Endothelial cell of umbilical vein (primary cell): Measurements from ENCODE around the gene PLA2R1. TPM values are rescaled to one million over a fixed set of nuclear protein-coding genes. Genes with fewer than 3 reads are reported as not detected.

Experiments used
- BruUV-seq: library from RNA; stranded (reverse); fragments of 400-500 nt; replicated peaks from 2 replicates; lab custom pipeline; 2021; lab: Mats Ljungman, UMichigan
- CTCF ChIA-PET: fragments of 300-600, 350-600 bp; sonication (Branson Sonifier 250); formaldehyde crosslinking; loops from one replicate; lab custom pipeline; 2021; ENCODE audit warnings: antibody characterized with exemption, inconsistent platforms; lab: Charles Lee
- POLR2A ChIA-PET: fragments of 300-600, 350-600 bp; sonication (Branson Sonifier 250); formaldehyde crosslinking; loops from one replicate; lab custom pipeline; 2021; ENCODE audit warnings: antibody characterized with exemption, inconsistent platforms; lab: Charles Lee
- DNase-seq: peaks from one replicate; pipeline ENCODE4 v3.0.0-alpha.2; 2011; ENCODE audit warnings: low read depth, low spot score
- FAIRE-seq: peaks from 2 replicates; lab custom pipeline; 2011; peaks lifted over from hg19 to GRCh38; lab: Jason Lieb, UNC
- H2AFZ ChIP-seq: 2 replicates; pipeline ENCODE4 v1.6.0; 2012; ENCODE audit warnings: low read depth, low read length, control low read depth, inconsistent platforms
- H3K27ac ChIP-seq: 2 replicates; pipeline ENCODE4 v1.5.1; 2011; ENCODE audit warnings: low read depth, mild to moderate bottlenecking, control low read depth, low read length, moderate library complexity; ENCODE audit not compliant: insufficient read depth
- H3K27me3 ChIP-seq, 2 experiments: 2 replicates each; pipeline versions ENCODE4 v1.6.0 to v1.6.1; 2011; ENCODE audit warnings: low read length in 2 of 2, mixed read lengths in 1 of 2; ENCODE audit not compliant: control insufficient read depth in 2 of 2, insufficient read depth in 2 of 2
- H3K36me3 ChIP-seq, 2 experiments: 2 replicates in 1 of 2; 3 replicates in 1 of 2; pipeline ENCODE4 v1.5.1; 2011; ENCODE audit warnings: low read length in 2 of 2, mild to moderate bottlenecking in 1 of 2, moderate library complexity in 1 of 2; ENCODE audit not compliant: control insufficient read depth in 2 of 2, insufficient read depth in 2 of 2; ENCODE audit errors: extremely low read depth in 1 of 2
- H3K4me1 ChIP-seq: 3 replicates; pipeline ENCODE4 v1.5.1; 2011; ENCODE audit warnings: mild to moderate bottlenecking, low read length; ENCODE audit not compliant: control insufficient read depth, insufficient read depth; ENCODE audit errors: extremely low read depth
- H3K4me2 ChIP-seq: 2 replicates; pipeline ENCODE4 v1.6.1; 2011; ENCODE audit warnings: low read length, control low read depth, mixed read lengths; ENCODE audit not compliant: insufficient read depth
- H3K4me3 ChIP-seq, 3 experiments: fragments of 200-600 bp in 1 of 3; sonication (generic), shearing (Covaris generic) in 1 of 3; replicated peaks in 1 of 3; 2 replicates each; pipeline ENCODE4 v1.5.1; 2011 to 2016; ENCODE audit warnings: control low read depth in 3 of 3, low read length in 3 of 3, mild to moderate bottlenecking in 2 of 3, inconsistent platforms in 1 of 3, low read depth in 1 of 3, moderate library complexity in 1 of 3; ENCODE audit not compliant: insufficient read depth in 1 of 3
- H3K79me2 ChIP-seq: 2 replicates; pipeline ENCODE4 v1.6.0; 2012; ENCODE audit warnings: low read length, inconsistent platforms; ENCODE audit not compliant: control insufficient read depth, insufficient read depth
- H3K9ac ChIP-seq: replicated peaks from 2 replicates; pipeline ENCODE3; 2011; ENCODE audit warnings: low read length, control low read depth; ENCODE audit not compliant: insufficient read depth; ENCODE audit errors: extremely low read depth
- H3K9me1 ChIP-seq: replicated peaks from 3 replicates; pipeline ENCODE4 v1.6.0; 2011; ENCODE audit warnings: mild to moderate bottlenecking, low read length; ENCODE audit not compliant: control insufficient read depth, insufficient read depth; ENCODE audit errors: extremely low read depth
- H3K9me3 ChIP-seq: replicated peaks from 2 replicates; pipeline ENCODE4 v1.5.1; 2012; ENCODE audit warnings: low read length, inconsistent platforms; ENCODE audit not compliant: control insufficient read depth, insufficient read depth
- H4K20me1 ChIP-seq: replicated peaks from 2 replicates; pipeline ENCODE3; 2011; ENCODE audit warnings: mild to moderate bottlenecking, low read length; ENCODE audit not compliant: control insufficient read depth, insufficient read depth; ENCODE audit errors: extremely low read depth
- CTCF ChIP-seq, 2 donors: IDR thresholded peaks; 1 replicate in 1 of 2; 2 replicates in 1 of 2; pipeline ENCODE4 v1.5.1; 2011; ENCODE audit warnings: low read length in 2 of 2, mild to moderate bottlenecking in 2 of 2, moderate library complexity in 2 of 2, control low read depth in 1 of 2, inconsistent platforms in 1 of 2, low read depth in 1 of 2; ENCODE audit not compliant: insufficient read depth in 1 of 2; ENCODE audit errors: extremely low read depth in 1 of 2
- EZH2 ChIP-seq: IDR thresholded peaks from 2 replicates; pipeline ENCODE4 v1.6.1; 2012; ENCODE audit warnings: borderline replicate concordance, low read depth, mild to moderate bottlenecking, moderate library complexity, low read length, inconsistent platforms; ENCODE audit not compliant: severe bottlenecking
- FOS ChIP-seq: IDR thresholded peaks from 2 replicates; pipeline ENCODE4 v1.6.1; 2011; ENCODE audit warnings: mild to moderate bottlenecking, low read length, moderate library complexity, borderline replicate concordance; ENCODE audit not compliant: insufficient read depth
- GATA2 ChIP-seq: IDR thresholded peaks from 2 replicates; pipeline ENCODE4 v1.7.0; 2011; ENCODE audit warnings: low read depth, mild to moderate bottlenecking, moderate library complexity, mixed read lengths, low read length; ENCODE audit not compliant: insufficient read length, insufficient read depth
- JUN ChIP-seq: IDR thresholded peaks from 2 replicates; pipeline ENCODE4 v1.6.1; 2011; ENCODE audit warnings: borderline replicate concordance, low read depth; ENCODE audit not compliant: insufficient read length, insufficient read depth
- MAX ChIP-seq: IDR thresholded peaks from 2 replicates; pipeline ENCODE4 v1.6.1; 2011; ENCODE audit not compliant: insufficient read depth, insufficient read length
- MYC ChIP-seq: IDR thresholded peaks from one replicate; pipeline ENCODE4 v1.6.1; 2011; ENCODE audit warnings: mild to moderate bottlenecking, low read depth, low read length
- POLR2A ChIP-seq: IDR thresholded peaks from 2 replicates; pipeline ENCODE4 v1.6.1; 2012; ENCODE audit warnings: low read depth, mild to moderate bottlenecking, control low read depth, low read length
- POLR2AphosphoS5 ChIP-seq: IDR thresholded peaks from 2 replicates; pipeline ENCODE4 v1.6.1; 2012; ENCODE audit warnings: low read depth, mild to moderate bottlenecking, control low read depth, low read length, moderate library complexity; ENCODE audit not compliant: insufficient read depth
- dilution Hi-C: fragments of 300-500 bp; cut with MboI; formaldehyde crosslinking; loops from one replicate; pipeline ENCODE4 v1.15.0; 2019; ENCODE audit warnings: low sequenced_read_pairs; ENCODE audit not compliant: extremely low pct_ligation_motif_present
- intact Hi-C: fragments of 100-400 bp; cut with micrococcal nuclease; formaldehyde crosslinking; loops from one replicate; pipeline ENCODE4 v1.10.0; 2022
- polyA plus RNA-seq, 4 experiments: library from polyadenylated mRNA; depleted of rRNA in 3 of 4; stranded (reverse) in 3 of 4; unstranded in 1 of 4; fragments of >200 nt; gene quantifications; 2 replicates each; pipeline versions ENCODE4 v1.2.1 to v1.2.3, GENCODE V29; 2011 to 2012; ENCODE audit warnings: missing spikeins in 1 of 4
- total RNA-seq: library from RNA; stranded (reverse); gene quantifications from 2 replicates; pipeline ENCODE4 v1.2.3, GENCODE V29; 2021

PLA2R1 gene
- total and polyA plus RNA-seq, 2 donors (not counting 3 experiments of a cell fraction or from before 2014, with no cell fraction given), result 6.9 to 14.4 TPM

GRCh38 chr2:159913900-159914299 lies 148.5 kb downstream of the PLA2R1 start:
- no peak for FAIRE-seq
- Histone ChIP-seq H3K9ac (no peak overlapping the region), H3K79me2 (no peaks in the 10 kb centered on the region), H3K4me3 (no peak overlapping the region), H3K27ac (no peak overlapping the region), H2AFZ (no peak overlapping the region), H4K20me1 (no peaks in the 10 kb centered on the region), H3K9me3 (no peaks in the 10 kb centered on the region), H3K27me3 (no peaks in the 10 kb centered on the region), H3K9me1 (no peaks in the 10 kb centered on the region), H3K4me2 (no peak overlapping the region), H3K36me3 (no peaks in the 10 kb centered on the region), H3K4me1 (no peaks in the 10 kb centered on the region)
- BruUV-seq, result no TSS peak
- dilution Hi-C loops, result no loop called here
- TF ChIP-seq CTCF (IDR thresholded peaks at IDR 0.05; ENCODE audit: extremely low read depth in 1 of 2, insufficient read depth in 1 of 2, low read depth in 1 of 2, low read length in 2 of 2) (no peak), JUN (no peak), POLR2AphosphoS5 (no peak), POLR2A (no peak), FOS (no peak), EZH2 (no peak), GATA2 (no peak), MAX (no peak), MYC (no peak)
- POLR2A ChIA-PET, result no interaction called here
- CTCF ChIA-PET, result interaction anchor here (3.1 kb wide), 1 partner anchor 8 kb away, joined by 15 read pairs; no protein-coding TSS in a partner anchor
- no peak for DNase-seq
- intact Hi-C loops, result no loop called here
